ENCODE measurements around the gene CACHD1.

Gene CACHD1

DNA sequence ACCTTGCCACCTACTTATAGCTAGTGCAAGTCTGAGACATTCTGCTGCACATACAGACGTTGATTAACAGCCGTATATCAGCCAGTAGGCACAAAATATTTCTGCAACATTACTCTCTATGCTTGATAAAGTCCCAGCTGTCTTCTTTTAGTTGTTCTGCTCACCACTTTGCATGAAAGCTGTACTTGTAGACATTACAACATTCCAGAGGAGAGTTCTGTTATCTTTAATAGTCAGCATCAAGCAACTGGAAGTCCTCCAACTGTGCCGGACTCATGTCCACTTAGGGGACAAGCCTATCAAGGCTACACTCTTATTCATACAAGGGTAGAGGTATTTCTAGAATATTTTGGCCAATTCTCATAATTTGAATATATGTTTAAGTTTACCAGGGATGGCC is 50.0 kb downstream of the CACHD1 start:
- FAIRE-seq (no peak), DNase-seq (ENCODE audit: low spot score) (no peak)

DNA sequence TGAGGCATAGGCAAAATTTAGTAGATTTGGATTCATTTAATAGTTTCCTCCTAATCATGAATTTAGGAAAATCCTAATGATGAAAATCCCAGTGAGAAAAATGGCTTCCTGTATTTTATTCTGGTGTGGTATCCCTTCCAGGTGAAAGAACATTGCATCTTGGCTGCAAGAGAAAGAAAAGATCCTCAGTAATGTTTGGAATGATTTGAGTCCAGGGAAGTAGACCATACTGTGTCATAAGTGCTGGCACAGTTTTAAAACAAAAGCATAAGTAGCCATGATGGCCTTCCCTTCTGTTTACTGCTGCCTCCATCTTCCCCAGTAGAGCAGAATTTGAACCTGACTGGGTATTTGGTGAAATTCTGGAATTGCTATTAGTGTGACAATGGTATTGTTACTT is 52.8 kb downstream of the CACHD1 start:
- no peak for FAIRE-seq

DNA sequence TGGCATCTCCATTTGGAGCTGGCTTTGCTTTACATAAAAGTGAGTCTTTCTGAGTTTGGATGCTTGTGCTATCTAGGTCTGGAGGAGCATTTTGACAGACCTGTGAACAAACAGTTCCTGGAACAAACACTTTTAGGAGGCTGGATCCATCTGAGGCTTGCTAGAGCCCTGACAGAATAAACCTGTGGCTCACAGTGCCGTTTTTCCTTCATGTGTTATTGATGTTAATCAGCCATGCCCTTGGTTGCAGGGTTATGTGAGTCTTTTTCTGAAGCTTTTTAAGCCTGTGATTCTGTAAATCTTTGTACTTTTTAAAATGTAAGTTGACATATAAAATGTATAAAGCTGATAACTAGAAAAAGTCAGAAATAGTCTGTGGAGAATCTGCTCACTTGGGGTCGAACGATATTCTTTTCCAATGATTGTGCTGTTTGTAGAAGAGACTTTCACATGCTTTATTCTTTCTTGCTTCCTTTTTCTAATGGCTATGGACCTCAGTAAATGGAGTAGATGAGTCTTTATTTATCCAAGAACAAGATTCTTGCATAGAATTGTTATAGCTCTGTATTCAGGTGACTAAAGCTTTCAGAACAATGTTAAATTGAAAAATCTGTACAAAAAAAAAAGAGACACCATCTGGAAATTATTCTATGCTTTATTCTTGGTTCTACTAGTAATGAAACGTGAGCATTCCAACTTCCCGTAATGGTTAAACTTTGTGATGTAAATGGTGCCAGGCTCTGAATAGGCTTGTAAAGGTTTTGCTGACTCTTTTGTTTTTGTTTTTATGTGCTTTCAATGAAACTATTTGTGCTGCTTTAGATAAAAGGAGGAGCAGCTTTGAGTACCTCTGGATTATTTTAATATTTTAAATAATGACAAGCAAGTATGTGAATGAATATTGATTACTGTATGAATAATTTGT is 53.7 kb downstream of the CACHD1 start:
- DNase-seq (ENCODE audit: low spot score) (no peak), FAIRE-seq (no peak)

More for the DNA sequence above, 52.8 kb downstream of the CACHD1 start:
- no peak for DNase-seq (ENCODE audit: low spot score)

GRCh38 chr1:64524614-64525013 is 54.7 kb downstream of the CACHD1 start:
- no peak for DNase-seq (ENCODE audit: low spot score)
- FAIRE-seq: no peak

GRCh38 chr1:64525116-64525686 is 55.3 kb downstream of the CACHD1 start:
- no peak for FAIRE-seq

DNA sequence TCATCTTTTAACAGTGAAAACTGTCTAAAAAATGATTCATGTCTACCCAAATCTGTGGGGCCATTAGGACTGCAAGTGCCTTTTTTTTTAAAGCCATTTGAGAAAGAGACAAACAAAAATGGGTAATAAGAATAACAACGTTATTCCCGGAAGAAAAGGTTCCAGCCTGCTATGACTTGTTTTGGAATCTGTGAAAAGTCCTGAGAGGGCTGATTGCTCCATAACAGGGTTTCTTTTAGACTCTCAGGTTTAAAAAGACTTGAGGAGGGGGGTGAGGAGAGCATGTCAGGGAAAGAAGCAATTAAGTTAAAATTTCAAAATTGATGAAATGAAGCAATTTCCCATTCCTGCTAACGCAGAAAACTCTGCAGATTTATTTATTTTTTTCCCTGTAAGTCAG is 56.4 kb downstream of the CACHD1 start:
- no peak for FAIRE-seq
- DNase-seq (ENCODE audit: low spot score): no peak

More at GRCh38 chr1:64525116-64525686, 55.3 kb downstream of the CACHD1 start:
- DNase-seq (ENCODE audit: low spot score): no peak

GRCh38 chr1:64527165-64527564 is 57.2 kb downstream of the CACHD1 start:
- FAIRE-seq: no peak
- DNase-seq (ENCODE audit: low spot score): no peak

- FAIRE-seq (no peak), DNase-seq (ENCODE audit: low spot score) (no peak)
Measured at GRCh38 chr1:64527786-64528185, 57.9 kb downstream of the CACHD1 start.

DNA sequence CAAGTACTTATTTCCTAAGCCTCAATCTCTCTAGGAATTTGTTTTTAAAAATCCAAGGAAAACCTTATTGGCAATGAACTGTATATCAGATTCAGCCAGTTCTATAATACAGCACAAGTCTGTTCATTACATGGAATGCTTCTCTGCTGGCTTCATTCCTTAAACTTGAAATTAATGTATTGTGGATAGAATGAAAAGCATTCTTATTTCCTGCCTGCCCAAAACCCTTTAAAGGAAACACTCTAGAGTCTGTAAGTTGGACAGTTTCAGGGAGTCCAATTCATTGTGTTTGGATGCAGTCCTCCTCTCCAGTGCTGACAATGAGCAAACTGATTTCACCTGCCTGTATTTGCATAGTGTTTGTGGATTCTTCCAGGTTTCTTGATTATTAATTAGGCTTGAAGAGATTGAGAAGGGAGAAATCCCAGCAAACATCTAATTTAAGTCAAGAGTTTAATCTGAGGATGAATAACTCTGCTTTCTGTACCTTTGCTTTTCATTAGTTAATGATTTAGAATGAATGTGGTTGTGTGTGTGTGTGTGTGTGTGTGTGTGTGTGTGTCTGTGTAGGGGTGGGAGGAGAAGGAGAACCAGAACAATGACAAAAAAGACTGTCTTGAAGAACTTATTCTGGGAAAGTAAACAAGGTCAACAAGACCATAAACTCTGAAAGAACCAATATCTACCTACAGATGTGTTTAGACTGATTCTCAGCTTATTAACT is 61.2 kb downstream of the CACHD1 start:
- no peak for FAIRE-seq
- no peak for DNase-seq (ENCODE audit: low spot score)

GRCh38 chr1:64532646-64533045 is 62.7 kb downstream of the CACHD1 start:
- FAIRE-seq (no peak), DNase-seq (ENCODE audit: low spot score) (no peak)

GRCh38 chr1:64535938-64536835 is 66.3 kb downstream of the CACHD1 start:
- FAIRE-seq (peak; percentile 92), DNase-seq (ENCODE audit: low spot score) (peak; percentile 52)

GRCh38 chr1:64536836-64537490 is 67.0 kb downstream of the CACHD1 start:
- FAIRE-seq: no peak
- DNase-seq (ENCODE audit: low spot score): no peak

DNA sequence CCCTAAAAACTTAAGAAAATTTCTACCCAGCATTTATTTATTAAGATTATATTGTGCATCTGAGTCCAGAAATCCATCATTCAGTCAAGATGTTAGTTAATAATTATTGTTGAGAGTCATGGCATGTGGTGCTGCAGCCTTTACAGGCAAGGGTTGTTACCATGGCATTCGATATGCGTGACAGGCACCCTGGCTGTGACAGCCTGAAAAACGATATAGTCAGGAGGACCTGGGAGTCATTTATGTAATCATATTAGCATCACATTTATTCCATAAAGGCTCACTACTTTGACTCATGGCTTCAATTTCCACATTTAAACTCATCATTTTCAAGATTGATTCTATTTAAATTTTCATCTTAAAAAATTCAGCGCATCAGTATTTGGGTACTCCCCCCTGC is 68.0 kb downstream of the CACHD1 start:
- DNase-seq (ENCODE audit: low spot score) (peak; percentile 73), FAIRE-seq (peak; percentile 93)

- FAIRE-seq: no peak
Measured at GRCh38 chr1:64538389-64538788, 68.5 kb downstream of the CACHD1 start.

GRCh38 chr1:64539289-64539688 is 69.4 kb downstream of the CACHD1 start:
- DNase-seq (ENCODE audit: low spot score): no peak
- FAIRE-seq: no peak

More at GRCh38 chr1:64538389-64538788, 68.5 kb downstream of the CACHD1 start:
- DNase-seq (ENCODE audit: low spot score): no peak

GRCh38 chr1:64539781-64540218 is 69.9 kb downstream of the CACHD1 start:
- DNase-seq (ENCODE audit: low spot score): peak; percentile 13
- FAIRE-seq: peak; percentile 76

DNA sequence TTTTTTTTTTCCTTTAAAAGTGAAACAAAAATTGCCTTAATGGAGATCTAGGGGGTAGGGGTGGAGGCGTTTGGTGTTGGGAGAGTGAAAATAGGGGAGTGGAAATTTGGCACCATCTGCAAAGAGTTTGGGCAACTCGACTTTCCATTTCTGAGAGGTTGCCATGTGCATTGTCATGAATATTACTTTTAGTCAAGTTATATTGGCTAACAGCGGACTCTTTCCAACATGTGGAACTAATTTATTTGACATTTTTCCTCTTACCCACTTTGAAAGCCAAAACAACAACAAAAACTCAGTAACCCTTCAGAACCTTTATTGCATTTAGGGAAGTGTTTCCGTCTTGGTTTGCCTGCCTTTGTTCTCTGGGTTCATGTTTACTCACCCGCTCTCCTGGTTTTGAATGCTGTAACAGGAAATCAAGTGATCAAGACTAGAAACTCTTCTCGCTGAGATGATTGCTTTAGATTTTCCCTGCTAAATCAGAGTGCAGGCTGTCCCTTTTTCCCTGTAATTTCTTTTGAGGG is 70.4 kb downstream of the CACHD1 start:
- DNase-seq (ENCODE audit: low spot score) (no peak), FAIRE-seq (no peak)

DNA sequence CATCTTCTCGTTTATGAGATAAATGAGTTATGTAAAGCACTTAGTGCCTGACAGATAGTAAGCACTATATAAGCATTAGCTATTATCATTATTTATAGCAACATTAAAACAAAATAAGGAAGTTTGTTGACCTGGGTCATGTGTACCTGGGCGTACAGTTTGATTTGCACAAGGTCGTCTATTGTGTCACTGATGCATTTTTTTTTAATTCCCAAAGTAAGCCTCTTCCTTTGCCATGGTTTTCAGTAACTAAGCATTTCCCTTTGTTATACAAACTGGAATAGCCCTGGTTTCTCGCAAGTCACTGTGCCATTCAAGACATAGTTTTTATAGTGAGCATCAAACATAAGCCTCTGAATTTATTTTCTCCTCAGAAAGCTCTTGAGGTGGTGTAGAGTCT is 72.2 kb downstream of the CACHD1 start:
- DNase-seq (ENCODE audit: low spot score) (no peak), FAIRE-seq (no peak)

- no peak for DNase-seq (ENCODE audit: low spot score)
- FAIRE-seq: no peak
Measured at GRCh38 chr1:64543831-64544230, 73.9 kb downstream of the CACHD1 start.

Measured in RCC 7860 (cell line).